DMS79 treated with DMSO at 0.1 percent for 48 hours (cell line): Measurements from ENCODE around the gene NCAM2.
A peak's percentile ranks its signal among the peaks of the same experiment; 100 is the strongest.

Experiments
- DNase-seq: peaks from one replicate; lab custom pipeline; 2025; lab: John Stamatoyannopoulos, UW

Gene NCAM2

DNA sequence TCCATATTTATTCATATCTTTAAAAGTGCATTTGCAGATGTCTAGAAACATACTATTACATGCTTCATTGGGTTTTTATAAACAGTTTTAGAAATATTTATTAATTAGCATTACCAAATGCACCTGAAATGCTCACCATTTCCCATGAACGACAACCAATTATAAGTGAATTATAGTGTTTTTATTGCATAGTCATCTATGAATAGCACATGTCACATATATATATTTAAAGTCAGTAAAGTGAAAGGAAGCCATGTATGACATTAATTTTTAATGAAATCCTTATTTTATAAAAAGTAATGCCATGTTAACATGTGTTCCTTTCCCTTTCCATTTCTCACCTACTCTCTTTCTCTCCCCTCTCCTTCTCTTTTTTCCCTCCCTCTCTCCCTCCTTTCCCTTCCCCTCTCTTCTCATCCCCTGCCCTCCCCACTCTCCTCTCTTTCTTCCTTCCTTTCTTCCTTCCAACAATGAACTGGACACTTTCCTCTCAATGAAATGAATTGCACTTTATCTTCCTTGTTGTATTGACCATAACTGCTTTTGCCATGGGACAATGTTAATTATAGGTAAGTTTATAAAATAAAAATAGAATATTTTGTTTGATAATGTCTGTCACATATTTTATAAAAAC is 179.3 kb downstream of the NCAM2 start:
- DNase-seq = no peak

DNA sequence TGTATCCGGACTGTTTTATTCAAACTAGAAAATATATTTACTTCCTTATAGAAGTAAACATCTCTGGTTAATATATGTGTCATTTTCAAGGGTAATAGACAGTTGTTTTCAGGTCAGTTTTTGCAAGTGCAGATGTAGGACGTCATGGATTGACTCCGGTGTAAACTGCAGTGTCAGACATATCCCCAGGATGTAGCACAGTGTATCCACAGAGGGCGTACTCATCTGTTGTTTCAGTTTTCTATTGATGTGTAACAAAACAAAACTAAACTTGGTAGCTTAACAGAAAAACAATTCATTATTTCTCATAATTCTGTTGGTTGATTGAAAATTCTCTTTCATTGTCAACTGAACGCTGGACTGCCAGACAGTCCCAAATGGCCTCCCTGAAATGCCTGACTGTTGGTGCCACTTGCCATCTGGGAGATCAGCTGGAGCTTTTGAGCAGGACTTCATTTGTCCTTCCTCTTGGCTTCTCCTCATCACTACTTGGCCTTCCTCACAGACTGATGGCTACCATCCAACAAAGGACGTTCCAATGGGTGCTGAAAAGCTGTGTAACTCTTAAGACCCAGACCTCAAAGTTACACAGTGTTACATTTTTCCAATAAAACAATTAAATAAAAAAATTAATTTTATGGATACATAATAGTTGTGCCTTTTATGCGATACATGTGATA is 181.6 kb downstream of the NCAM2 start:
- no peak for DNase-seq

- no peak for DNase-seq
Observed at GRCh38 chr21:21182401-21183010, 184.3 kb downstream of the NCAM2 start.

- no peak for DNase-seq
Observed at GRCh38 chr21:21183092-21183491, 184.9 kb downstream of the NCAM2 start.

- peak; percentile 4 for DNase-seq
Observed at GRCh38 chr21:21184771-21185528, 186.7 kb downstream of the NCAM2 start.

- DNase-seq = no peak
Observed at GRCh38 chr21:21187579-21187978, 189.4 kb downstream of the NCAM2 start.

- DNase-seq = peak; percentile 66
Observed at GRCh38 chr21:21188513-21189195, 190.4 kb downstream of the NCAM2 start.

DNA sequence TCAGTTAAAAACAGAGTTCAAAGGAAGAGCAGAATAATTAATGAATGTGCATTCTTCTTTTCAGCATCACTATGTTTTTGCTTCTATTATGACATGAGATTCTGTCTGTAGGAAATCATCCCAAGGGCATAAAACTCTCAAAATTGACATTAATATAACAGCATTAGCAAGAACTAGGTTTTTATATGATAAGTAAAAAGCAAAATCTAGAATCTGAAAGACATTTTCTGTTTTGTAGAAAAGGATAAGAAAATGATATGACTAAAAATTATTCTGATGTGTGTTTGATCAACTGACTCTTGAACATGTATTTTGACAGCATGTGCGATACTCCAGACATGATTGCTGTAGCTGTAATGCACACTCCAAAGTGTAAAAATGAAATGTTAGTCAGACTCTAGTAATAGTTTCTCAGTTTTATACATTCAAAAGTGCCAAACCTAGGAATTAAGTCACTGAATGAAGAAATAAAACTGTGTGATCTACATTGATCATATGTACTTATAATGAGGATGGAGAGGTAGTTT is 197.3 kb downstream of the NCAM2 start:
- DNase-seq = no peak

DNA sequence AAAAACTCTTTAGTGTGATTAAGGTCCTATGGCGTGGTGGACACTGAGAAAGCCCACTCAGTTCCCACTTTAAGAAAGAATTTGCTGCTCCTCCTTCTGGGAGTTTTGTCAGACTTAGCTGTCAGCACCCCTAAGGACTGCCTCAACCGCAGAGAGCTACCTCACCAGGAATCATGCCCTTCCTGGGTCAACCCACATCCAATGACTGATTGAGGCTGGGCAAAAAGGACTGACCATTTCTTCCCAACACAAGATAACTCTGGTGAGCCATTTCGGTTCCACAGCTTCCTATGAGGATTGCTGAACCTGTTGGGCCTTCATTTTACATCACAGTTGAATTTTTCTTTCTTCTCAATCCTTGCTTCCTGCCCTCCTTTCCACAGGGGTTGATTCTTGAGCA is 197.9 kb downstream of the NCAM2 start:
- DNase-seq = no peak

- no peak for DNase-seq
Observed at GRCh38 chr21:21196848-21197247, 198.6 kb downstream of the NCAM2 start.

DNA sequence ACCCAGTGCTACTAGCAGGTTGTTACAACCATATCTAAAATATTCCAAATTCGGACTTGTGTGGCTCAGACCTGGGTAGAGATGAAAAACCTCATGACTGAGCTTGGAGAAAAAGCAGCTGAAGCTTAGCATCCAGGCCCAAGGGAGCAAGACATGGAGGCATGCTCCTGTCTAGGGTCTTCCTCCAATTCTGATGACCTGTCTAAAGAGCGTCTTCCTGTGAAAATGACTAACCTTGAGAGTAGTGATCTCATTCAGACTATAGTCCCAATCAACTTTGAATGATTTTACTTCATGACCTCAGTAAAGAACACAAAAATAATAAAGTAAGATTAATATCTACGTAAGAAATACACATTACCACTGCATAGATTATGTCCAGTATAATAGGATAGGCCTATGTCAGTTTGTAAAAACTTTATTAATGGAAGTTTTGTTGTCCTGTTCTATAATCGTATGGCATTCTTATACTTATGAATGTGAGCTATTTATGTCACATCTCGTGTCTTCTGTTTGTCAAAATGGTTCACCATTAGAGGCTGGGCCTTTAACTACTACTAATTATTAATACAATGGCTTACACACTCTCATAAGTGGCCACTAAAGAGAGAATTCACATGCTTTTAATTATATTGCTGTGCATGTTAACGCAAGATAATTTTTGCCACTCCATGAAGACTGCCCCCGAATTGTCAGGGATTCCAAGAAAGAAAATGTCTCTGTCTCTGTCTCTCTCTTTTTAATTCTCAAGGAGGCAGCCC is 201.3 kb downstream of the NCAM2 start:
- no peak for DNase-seq

GRCh38 chr21:21200103-21200938 is 202.1 kb downstream of the NCAM2 start:
- no peak for DNase-seq

GRCh38 chr21:21200939-21201615 is 202.9 kb downstream of the NCAM2 start:
- no peak for DNase-seq

DNA sequence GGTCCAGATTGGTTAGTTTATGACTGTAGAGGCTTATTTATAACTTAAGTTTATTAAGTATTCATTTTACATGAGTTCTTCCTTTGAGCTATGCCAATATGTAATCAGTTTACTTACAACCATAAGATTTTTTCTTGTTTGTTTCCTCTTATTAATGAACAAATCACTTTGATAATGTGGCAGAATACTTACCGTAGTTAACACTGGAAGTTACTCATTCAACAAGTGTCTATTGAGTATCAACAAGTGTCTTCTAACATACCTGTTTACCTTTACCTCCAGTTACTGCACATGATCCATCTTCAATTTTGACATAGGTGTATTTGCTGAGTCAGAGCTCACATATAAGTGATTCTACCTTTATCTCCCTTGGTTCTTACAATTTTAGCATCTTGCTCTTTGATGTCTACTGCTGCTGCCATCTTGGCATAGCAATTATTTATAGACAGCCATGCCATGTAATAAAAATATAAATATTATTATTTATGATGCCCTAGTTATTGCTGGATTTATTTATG is 205.7 kb downstream of the NCAM2 start:
- no peak for DNase-seq

DNA sequence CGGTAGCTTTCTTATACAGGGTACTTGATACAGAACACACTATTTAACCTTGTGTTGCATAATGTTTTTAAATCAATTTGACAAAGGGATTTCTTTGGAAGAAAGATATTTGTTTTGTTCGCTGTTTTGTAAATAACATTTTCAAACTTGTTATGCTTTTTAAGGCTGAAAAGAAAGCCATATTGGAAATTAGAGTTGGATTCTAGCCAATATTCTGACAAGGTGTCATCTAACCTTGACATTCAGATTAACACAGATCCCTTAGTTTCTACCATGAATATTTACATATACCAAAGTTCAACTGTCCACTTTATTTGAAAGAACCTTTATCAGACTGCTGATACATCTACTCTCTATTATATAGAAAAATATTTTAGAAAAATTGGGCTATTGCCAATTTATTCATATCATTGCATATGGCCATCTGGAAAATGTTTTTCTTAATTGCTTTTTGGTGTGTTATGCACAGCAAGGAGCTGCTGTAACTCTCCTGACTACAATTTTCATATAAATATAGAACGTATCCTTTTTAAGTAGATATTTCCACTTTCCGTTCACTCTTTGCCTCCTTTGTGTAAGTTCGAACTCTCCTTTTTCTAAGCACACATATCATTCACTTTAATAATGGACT is 206.3 kb downstream of the NCAM2 start:
- no peak for DNase-seq

GRCh38 chr21:21205604-21206003 is 207.4 kb downstream of the NCAM2 start:
- no peak for DNase-seq

DNA sequence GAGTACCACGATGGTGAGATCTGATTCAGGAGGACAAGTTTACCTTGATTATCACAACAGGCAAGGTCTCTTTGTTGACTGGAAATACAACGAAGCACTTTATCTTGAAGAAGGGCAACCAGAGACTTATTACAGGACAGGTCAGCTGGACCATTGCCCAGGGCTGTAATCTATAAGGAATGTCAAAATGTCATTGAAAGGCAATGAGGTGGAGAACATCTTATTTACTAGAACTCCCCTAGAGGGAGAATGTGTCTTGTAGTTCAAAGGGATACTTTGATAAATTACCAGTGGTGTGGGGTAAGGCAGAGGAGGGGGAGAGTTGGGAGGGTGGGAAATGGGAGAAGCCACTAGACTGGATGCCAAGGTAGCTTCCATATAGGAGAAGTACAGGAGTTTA is 212.3 kb downstream of the NCAM2 start:
- no peak for DNase-seq

- no peak for DNase-seq
Observed at GRCh38 chr21:21213297-21213696, 215.1 kb downstream of the NCAM2 start.

DNA sequence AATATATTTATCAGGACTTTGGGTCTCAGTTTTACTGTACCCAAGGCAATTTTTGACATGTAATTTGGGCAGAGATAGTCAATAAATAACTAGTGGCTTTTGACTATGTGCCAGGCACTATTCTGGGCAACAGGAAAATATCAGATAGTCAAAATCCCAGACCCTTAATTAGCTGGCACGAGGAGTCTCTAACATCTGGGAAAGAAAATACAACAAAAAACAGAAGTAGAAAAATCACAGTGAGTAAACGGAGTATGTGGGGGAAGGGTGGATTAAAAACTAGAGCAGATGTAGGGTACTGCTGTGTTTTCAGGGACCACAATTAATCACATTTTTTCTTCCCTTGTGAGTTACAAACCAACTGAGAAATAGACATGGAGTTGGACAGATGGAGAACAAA is 217.8 kb downstream of the NCAM2 start:
- DNase-seq = no peak
